Stimulated activated CD4-positive, alpha-beta T cell treated with anti-CD3 and anti-CD28 coated beads, Interleukin-2, amount 100 ng/mL, for 24 hours (primary cell): Measurements from ENCODE around the gene ARHGEF26.
A peak's percentile ranks its signal among the peaks of the same experiment; 100 is the strongest.

ENCODE experiments used
- DNase-seq, 2 donors: peaks; one replicate each; pipeline ENCODE4 v3.0.0-alpha.2; 2020

The ARHGEF26 gene

DNA sequence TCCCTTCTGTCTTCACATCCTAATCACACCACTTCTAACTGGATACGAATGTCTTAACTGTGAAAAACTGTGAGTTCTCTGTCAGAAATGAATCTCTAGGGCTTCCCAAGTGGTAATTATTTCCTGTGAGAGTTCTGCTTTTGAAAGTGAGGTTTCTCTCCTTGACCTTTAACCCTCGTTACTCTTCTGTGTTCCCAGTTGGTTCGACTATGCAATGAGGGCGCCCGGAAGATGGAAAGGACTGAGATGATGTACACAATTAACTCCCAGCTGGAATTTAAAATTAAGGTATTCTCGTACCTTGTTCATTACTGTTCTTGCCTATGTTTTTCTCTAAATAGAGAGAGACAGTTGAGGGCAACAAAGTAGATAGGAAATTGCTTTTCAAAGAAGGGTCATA, 96.5 kb downstream of the ARHGEF26 start:
- no peak for DNase-seq

DNA sequence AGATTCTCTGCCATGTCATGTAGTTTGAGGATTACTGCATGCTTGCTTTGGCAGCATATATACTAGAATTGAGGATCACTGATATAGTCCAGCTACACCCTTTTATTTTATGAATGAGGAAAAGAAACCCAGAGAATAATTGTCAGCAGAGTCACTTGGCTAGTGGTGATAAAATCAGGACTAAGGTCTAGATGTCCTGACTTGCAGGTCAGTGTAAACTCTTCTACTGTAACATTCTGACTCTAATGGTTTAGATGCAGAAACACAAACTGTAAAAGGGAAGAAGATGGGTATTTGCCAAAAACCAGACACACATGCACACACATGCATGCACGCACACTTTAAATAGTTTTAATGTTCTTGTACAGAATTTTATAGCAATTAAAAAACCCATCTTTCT, 97.5 kb downstream of the ARHGEF26 start:
- DNase-seq, result no peak

DNA sequence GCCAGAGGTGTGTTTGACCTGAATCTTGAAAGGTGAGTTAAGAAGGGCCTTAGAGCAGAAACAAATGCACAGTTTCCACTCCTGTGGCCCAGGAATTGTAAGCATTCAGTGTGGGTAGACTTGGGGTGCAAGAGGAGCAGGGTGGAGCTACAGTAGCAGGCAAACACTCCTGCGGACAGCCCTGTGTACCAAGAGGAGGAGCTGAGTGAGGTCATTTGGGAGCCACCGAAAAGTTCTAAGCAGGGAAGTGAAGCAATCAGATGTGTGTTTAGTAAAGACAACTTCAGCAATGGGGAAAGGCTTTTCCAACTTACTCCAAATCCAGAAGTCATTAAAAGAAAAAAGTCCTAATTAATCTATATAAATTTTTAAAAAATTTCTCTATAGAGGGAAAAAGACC, 99.3 kb downstream of the ARHGEF26 start:
- no peak for DNase-seq

DNA sequence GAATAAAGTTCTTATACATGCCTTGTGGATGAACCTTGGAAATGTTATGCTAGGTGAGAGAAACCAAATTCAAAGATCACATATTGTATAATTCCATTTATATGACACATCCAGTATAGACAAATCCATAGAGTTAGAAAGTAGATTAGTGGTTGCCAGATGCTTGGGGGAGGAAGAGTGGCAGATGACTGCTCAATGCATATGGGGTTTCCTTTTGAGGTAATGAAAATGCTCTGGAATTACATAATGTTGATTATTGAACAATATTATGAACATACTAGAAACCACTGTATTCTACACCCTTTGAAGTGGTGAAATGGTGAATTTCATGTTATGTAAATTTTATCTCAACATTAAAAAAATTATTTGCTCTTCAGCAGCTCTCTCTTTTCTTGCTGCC, 102.3 kb downstream of the ARHGEF26 start:
- DNase-seq, result no peak

DNA sequence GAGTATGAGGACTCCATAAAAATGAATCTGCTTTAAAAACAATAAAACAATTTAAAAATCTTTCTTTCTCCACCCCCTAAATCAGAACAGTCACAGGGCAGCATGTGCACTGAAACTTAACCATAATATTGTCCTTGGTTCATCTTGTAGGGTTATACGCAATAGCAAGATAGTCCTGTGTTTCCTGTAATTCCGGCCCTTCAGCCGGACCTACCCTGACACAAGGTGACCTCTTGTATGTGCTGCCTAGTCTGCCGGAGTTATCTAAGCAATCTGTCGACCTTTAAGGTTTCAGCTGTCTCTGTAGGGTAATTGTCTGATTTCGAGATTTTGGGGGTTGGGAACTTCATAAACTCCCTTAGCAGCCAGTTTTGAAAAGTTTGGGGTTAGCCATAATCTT, 103.2 kb downstream of the ARHGEF26 start:
- DNase-seq, result no peak

DNA sequence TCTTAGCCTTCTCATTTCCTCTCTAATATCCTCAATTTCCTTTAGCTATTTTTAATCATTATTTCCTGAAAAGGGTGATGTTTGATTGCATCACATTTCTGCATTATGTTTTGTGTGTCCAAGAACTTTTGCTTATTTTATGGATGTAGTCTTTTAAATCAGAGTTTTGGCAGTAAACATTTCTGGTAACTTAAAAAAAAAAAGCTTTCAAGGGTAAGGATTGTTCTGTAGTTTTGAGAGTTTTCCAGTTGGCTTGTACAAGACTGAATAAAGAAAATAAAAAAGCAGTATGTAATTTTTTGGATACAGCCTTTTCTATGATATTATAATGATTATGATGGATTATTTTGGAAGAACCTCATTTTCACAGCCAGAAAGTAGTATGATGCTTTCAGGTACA, 103.7 kb downstream of the ARHGEF26 start:
- DNase-seq, result no peak

DNA sequence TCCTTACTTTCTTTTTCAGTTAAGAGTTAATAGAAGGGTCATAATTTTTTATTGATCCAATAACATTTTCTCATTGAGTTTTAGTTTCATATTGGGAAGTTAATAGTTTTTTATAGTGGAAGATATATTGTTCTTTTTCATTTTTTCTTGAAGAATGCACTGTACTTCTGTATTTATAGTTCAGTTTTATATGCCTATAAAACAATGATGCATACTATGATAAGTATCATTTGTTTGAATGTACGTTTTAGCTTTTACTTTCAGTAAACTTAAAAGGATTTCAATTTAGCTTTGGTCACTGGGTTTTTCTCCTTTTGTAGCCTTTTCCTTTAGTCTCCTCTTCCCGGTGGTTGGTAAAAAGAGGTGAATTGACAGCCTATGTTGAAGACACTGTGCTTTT, 104.3 kb downstream of the ARHGEF26 start:
- DNase-seq, result no peak

DNA sequence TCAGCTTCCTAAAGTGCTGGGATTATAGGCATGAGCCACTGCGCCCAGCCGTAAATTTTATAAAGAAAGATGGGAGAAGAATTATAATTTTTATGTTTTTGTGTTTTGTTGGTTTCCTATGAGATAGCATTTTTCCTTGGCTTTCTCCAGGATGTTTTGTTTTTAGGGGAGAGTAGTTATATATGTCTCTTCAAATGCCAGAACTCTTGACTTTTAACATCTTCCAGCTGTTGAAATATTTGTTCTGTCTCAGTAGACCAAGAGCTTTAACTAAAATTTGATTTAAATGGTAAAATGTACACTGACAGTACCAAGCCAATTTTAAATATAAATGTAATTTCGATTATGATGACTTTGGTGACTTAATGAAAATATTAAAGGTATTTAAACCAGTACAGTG, 106.3 kb downstream of the ARHGEF26 start:
- DNase-seq, result no peak

DNA sequence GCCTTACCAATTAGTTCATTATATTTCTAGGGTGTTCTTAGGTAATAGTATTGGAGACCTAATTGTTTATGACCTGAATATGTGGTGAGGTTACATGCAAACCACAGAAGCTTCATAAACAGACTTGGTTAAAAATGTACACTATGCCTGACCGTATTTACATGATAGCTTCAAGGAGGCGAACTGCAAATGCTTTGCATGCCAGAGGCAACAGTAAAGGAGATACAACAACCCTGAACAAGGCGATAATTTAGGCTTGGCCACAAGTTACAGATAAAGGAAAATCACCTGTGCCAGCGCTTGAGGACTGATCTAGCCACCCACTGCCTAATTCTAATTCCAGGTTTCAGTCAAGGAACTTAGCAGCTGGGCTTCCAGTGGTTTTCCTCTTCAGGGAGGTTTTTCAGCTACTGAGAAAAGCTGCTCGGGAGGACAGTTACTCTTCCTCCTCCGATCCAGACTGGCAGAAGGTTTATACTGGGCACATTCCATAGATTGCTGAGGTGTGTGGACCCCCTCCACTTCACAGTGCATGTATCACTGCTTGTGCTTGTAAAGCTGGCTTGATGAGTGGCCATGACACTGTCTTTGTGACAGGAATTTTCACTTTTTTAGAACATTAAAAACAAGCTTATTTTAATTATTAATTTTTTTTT, 107.5 kb downstream of the ARHGEF26 start:
- DNase-seq, result no peak

DNA sequence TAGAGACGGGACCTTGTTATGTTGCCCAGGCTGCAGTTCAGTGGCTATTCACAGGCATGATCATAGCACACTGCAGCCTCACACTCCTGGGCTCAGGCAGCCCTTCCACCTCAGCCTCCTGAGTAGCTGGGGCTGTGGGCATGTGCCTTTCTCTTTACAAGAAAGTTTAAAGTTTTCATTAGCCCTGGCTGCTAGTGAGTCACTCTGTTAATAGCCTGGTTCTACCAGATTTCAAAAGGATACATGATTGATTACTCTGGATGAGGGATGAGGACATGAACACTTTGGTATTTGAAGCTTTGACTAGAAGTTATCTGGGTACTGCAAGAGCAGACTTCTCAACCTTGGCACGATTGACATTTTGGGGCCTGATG, 108.0 kb downstream of the ARHGEF26 start:
- DNase-seq, result no peak

DNA sequence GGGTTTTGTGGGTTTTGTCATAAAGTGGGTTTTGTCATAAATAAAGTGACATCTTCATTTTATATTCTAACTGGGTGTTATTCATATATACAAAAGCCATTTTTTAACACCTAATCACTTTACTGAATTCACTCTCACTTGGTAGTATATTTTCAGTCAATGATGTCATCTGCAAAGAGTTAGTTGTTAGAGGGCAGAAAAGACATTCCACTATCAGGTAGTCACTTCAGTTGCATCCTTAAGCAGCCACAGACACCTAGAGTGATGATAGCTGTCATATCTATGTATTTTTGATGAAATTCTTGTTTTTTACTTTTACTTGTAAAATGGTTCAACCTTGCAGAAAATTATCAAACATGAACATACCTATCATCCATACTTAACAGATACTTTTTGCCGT, 114.1 kb downstream of the ARHGEF26 start:
- no peak for DNase-seq

DNA sequence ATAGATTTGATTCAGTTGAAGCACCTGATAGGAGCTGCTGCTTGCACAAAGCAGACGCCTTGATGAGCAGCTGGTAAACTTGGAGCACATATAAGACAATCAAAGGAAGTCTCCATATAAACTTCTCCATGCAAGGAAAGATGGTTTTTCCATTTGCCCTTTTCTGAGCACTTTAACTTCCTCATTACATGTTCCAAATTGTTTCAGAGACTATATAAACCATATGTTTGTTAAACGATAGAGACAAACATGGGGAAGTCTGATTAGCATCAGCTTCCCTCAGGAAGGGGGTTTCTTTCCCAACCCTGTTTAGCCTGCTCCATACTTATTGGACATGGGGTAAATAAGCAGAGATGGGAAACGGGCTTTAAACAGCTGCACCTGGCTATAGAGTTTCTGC, 115.1 kb downstream of the ARHGEF26 start:
- DNase-seq, result no peak

DNA sequence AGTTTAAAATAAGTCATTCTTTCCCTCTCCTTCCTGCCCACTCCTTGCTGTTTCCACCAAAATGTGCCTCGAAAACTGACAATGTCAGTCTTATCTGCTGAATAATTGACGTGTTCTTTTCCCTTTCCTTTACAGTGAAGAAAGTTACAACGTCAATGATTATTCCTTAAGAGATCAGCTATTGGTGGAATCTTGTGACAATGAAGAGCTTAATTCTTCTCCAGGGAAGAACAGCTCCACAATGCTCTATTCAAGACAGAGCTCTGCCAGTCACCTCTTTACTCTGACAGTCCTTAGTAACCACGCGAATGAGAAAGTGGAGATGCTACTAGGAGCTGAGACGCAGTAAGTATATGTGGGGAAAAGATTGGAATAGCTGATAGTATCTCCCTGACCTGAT, 119.0 kb downstream of the ARHGEF26 start:
- no peak for DNase-seq

DNA sequence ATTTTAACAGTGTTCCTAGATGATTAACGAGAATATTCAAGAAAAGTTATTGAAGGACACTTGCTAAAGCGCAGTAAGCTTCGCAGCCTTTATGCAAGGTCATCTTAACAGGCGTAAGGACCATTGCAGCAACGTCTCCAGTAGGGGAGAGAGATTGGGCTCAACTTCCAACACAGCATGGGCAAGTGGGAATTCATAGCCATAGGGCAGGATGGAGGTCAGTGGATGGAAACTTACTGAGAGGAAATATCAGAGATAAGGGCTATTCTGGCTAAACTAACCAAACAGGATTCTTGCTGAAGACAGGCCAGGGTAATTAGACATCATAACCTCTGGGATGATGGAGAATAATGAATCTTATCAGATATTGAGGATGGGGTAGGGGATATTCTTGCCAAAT, 120.3 kb downstream of the ARHGEF26 start:
- DNase-seq, result no peak

DNA sequence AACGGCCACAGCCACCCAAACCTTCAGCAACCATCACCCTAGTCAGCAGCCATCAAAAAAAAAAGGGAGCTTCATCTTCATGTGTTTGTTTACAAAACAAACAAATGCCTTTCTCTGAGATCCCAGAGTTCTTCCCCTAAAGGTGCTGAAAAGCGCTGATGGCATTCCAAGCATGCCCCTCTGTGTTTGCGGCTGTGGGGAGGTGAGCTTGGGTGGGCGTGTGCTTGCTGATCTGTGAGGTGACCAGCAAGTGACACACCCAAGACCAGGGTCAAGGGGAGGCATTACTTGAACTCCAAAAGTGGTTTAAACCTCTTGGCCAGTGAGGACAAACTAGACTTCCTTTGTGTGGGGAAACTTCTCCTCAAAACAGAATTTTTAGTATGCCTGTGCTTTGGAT, 121.6 kb downstream of the ARHGEF26 start:
- DNase-seq, result no peak

DNA sequence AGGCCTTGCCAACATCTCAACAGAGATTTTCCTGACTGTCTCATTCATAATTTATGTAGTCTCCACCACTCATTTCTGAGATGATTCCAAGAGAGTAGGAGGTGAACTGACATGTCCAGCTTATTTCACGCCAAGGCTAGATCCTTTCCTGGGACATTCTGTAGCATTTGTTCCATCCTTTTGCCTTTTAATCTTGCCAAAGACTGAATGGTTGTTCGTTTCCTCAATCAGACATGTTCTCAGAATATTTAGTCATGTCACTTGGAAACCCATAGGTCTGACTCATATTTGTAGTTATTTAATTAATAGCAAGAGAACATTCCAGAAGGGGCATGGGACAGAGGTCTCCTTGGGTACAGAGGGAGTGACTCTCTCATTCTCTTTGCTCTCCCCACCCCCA, 122.2 kb downstream of the ARHGEF26 start:
- DNase-seq, result no peak

DNA sequence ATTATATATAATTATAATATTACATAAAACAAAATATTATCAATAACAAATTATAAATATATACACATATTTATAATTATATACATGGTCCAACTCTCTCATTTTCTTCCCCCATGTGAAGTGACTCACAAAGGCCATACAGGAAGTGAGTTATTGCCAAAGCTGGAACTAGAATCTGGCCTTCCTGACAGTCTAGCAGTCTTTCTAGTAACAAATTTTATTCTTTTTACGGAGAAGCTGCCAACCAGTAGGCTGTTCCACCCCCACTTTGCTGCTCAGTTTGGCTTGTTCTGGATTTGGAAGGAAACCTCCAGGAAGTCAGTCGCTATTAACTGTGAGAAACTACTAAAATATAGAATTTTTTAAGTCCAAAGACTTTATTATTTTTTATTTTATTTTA, 123.5 kb downstream of the ARHGEF26 start:
- no peak for DNase-seq

DNA sequence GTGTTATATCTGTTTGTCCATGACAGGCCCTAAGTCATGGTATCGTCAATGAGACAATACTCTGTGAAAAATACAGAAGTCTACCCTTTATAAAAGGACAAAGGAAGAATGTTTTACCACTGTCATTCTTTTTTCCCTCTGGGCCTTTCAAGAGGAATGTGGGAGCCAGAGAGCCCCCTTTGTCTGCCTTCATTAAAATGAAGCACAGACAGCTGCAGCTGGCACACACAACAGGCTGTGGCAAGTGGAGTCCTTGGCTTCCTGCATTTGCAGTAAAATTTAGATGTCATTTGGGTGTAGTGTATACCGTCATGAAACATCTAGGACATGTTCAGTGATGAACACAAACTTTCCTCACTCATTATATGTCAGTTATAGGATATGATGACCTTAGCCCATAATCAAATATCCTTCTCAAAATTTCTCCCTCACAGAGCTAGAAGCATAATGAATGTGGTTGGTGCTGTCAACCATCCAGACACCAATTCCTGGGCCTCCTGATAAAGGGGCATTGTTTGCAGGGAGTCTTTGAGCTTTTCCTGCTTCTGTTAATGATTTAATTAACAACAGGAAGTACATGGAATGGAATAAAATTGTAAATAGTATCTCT, 126.7 kb downstream of the ARHGEF26 start:
- DNase-seq, result no peak

DNA sequence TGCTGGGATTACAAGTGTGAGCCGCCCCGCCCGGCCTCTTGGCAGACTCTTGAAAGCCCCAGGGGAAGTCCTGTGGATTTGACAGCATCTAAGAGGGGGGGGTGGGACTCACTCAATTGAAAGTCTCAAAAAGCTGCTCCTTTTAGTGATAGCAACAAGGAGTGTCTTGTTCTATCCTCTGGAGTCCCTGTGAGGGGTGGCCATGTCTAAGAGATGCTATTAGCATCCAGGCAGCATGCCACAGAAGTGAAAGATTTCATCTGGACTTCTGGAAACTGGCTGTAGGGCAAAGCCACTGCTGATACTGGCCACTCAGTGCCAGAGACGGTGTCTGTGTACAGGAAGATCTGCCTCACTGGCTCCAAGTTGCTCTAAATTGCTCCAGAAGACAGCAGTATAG, 129.1 kb downstream of the ARHGEF26 start:
- no peak for DNase-seq

DNA sequence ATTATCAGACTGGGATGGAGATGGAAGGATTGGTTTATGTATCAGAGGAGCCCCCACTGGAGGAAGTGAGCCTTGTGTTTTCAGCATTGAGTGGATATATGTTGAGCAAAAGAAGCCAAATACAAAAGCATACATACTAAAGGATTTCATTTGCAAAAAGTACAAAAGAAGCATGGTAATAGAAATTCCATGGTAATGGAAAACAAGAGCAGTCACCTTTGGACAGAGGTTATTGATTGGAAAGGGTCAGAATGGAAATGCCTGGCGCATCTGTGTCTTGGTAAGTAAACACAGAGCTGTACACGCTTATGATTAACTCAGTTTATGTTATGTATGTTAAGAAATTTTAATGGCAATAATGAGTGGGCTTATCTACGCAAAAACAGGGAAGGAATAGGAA, 130.4 kb downstream of the ARHGEF26 start:
- DNase-seq, result no peak

DNA sequence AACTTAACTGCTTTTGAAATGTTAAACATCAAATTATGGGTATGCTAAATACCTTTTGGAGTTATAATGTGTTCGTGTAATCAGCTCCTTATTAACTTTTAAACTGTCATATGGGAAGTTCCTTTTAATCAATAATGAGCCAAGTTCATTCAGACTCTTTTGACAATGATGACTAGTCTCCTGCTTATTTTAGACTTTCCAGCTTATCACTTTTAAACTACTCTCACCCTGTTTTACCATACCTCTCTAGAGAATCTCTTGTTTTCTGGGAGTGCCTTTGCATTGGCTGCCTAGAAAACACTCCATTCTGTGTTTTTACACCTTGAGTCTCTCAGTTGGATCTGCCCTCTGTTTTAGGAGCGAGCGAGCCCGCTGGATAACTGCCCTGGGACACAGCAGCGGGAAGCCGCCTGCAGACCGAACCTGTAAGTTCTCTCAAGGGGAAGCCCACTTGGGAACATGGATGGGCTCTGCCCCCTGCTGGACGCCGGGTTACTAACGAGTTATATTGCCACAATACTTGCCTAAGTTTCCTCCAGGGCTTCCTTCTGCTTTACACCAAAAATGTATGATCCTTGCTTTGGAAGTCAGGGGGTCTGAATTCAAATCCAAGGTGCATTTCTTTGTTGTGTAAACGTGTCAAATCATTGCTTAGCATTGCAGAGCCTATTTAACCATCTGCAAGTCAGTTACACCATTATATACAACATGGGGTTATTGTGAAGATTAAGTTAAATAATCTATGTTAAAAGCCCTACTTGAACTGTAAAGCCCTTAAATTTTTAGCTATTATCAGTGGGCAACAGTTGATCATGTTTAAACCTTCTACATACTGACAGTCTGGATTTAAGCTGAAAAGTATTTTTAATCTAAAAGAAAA, 131.8 kb downstream of the ARHGEF26 start:
- peak; percentile 77 to 81 for DNase-seq

DNA sequence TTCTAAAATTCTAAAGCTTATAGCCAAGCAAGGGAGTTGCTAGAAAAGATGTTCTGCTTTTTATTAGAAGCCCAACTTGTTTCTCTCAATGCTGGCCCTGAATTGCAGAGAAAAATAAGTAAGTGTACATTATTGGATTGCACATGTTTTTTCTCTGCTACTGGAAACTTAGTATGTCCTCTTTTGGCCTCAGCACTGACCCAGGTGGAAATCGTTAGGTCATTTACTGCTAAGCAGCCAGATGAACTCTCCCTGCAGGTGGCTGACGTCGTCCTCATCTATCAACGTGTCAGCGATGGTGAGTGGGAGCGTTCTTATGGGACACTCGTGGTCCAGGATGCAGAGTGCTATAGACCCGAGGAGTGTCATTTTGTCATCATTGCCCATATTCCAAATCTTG, 133.3 kb downstream of the ARHGEF26 start:
- no peak for DNase-seq

DNA sequence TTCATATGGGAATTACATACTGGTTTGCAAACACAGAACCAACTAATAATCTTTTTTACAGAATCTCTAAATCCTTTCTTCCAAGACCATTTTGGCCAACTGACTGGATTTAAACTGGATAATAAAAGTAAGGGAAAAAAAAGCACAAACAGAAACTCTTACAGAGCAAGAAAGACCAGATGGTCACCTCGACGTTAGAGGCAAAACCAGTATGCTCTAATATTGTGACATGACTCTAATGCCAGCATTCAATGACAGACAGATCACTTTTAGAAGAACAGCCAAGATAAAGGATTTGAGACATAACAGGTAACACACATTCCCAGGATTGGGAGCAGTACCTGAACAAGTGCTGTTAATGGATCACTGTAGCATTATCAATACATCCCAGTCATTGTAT, 152.2 kb downstream of the ARHGEF26 start:
- no peak for DNase-seq

DNA sequence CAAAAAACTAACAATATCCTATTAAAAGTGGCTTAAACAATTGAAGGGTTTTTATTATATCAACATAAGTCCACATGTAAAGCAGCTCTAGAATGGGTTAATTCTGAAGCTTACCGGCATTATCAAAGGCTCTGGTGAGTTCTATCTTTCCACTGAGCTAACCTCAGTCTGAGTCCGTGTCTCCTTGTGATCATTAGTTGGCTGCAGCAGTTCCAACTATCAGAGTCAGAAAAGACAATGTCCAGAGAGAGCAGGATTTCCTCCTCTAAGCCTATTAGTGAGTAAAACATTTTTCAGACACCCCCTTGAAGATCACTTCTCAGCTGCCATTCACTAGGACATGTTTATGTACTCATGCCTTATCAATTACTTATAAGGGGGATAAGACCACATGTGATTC, 153.2 kb downstream of the ARHGEF26 start:
- no peak for DNase-seq
